Activated T-helper 9 cell treated with anti-CD3 and anti-CD28 coated beads, Interleukin-2, amount 50 U/mL, for 16 hours (primary cell): ENCODE measurements around the gene HAO2.
"Not testable (repeated sequence)": the region's sequence is repeated elsewhere in the genome, so short reads cannot be mapped to it uniquely, and the experiment has no call there.

Experiments
- DNase-seq: peaks from one replicate; pipeline ENCODE4 v3.0.0-alpha.2; 2020; ENCODE audit warnings: low read depth

Gene HAO2

GRCh38 chr1:119368554-119368953 lies at the start of gene HAO2:
Gene HAO2 (plus strand): TSS chr1:119368785. CDS start chr1:119381086, 12,301 bp downstream.
- DNase-seq, result no peak

DNA sequence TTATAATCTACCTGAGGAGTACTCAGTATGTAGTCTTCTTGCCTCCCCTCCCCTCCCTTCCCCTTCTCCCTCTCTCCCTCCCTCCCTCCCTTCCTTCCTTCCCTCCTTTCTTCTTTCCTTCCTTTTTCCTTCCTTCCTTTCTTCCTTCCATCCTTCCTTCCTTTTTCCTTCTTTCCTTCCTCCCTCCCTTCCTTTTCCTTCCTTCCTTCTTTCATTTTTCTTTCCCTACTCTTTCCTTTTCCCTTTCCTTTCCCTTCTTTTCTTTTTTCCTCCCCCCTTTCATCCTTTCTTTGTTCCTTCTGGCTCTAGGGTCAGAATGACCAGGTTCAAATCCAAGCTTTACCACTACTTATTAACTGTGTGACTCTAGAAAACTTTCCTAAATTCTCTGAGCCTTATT lies 48.5 kb upstream of the HAO2 start:
- no peak for DNase-seq

DNA sequence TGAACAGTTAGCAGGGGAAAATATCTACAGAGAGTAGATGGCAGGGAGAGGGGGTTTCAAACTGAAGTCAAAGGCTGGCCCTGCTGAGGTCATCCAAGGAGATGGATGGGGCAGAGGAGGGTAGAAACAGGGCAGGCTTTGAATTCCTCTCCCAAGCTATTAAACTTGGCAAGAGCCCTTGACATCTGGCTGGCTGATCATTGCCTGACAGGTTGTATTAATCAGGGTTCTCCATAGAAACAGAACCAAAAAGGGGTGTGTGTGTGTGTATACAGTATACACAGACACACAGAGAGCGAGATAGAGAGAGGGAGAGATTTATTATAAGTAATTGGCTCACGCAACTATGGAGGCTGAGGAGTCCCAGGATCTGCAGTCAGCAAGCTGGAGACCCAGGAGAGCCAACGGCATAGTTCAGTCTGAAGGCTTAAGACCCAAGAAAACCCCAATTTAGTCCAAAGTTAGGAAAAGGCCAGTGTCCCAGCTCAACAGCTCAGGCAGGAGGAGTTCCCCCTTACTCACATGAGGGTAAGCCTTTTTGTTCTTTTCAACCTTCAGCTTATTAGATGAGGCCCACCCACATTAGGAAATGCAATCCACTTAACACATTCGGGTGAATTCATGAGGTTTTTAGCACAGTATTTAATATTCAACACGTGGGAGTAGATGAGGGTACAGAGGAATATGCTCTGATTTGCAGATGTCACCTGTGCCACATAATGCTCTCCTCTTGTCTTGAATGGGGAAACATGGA lies 46.7 kb upstream of the HAO2 start:
- no peak for DNase-seq

DNA sequence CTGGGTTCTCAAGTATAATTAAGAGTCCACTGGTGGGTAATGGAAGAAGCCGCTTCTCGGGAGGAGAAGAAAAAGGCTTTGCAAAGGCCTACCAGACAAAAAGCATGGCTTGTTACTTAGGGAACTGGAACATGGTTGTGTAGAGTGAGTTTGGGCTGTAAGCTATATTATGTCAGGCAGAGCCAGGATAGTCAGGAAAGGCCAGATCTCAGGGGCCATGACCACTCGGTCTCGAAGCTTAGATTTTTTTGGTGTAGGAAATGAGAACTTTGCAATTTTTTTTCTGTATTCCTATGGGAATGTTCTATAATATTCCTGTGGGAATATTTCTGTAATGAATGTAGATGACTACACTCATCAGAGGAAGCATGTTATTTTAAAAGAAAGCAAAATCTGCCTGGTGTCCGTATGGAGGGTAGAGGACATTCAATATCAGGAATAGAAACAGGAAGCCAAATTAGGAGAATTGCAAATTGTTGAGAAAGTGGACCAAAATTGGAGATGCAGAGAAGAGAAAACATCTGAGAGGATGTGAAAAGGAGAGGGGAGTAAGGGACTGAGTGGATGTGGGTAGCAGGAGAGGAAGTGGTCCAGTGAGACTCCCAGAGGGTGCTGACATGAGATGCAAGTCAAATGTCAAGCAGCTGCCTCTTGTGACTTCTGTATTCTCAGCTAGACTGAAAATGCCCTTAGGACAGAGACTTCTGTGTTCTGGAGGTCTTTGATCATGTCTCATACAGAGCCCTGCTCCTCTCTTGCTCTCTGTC lies 45.2 kb upstream of the HAO2 start:
- DNase-seq, result no peak

DNA sequence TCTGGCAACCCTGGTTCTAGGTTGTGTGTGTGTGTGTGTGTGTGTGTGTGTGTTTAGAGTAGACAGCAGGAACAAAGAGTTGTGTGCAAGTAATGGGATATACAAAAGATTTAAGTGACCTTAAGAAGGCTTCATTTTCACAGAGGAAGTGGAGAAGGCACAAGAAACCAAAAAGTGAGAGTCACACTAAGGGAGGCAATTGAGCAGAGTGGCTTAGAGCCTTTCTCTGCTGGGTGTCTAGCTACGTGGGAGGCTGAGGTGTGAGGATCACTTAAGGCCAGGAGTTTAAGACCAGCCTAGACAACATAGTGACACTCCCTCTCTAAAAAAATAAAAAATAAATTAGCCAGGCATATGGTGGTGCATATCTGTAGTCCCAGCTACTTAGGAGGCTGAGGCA lies 44.4 kb upstream of the HAO2 start:
- DNase-seq, result no peak

DNA sequence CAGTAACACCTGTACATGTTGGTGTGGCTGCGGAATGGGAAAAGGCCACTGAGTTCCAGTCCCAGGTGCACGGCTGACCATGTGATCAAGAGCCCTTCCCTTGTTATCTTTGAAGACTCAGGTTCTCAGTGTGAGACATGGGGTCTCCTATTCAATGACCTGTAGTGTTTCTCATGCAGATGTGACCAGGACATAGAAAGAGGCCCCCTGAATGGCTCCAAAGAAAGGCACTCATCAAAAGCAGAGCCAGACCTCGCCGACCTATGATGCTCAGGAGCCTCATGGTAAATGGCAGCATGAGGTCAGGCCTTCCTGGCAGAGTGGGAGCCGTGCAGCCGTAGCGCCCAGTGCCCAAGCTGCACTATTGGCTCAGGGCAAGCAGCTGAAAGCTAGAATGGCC lies 42.3 kb upstream of the HAO2 start:
- no peak for DNase-seq

GRCh38 chr1:119327094-119327449 lies 41.5 kb upstream of the HAO2 start:
- DNase-seq, result no peak

DNA sequence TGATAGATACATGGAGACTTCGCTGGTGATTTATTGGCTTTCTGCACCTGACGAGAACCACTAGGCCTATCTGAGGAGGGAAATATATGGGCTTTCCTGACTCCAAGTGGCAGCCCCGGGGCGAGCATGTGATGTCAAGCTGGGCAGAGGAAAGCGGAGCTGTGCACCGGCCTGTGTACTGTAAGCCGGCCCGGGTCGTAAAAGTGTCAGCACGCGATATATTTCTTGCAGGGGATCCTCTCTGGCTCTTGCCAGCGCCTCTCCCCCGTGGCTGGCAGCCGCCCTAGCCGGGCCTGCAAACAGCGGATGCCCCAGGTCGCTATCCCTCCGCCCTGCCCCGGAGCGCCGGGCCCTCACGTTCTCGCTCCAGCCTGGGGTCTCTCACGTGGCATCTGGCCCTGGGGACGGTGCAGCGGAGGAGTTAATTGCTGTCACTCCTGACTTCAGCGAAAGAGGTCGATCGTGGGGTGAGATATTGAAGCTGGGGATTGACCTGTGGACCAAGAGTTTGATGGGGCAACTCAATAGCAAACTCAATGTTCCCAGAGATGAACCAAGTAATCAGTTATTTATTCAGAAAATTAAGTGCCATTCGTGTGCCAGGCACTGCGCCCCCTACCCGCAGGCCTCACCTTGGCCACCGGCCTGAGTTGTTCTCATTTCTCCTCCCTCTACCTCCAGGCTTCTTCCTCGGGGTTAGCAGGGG lies 41.0 kb upstream of the HAO2 start:
- DNase-seq, result no peak

GRCh38 chr1:119329541-119330461 lies 38.8 kb upstream of the HAO2 start:
- no peak for DNase-seq

DNA sequence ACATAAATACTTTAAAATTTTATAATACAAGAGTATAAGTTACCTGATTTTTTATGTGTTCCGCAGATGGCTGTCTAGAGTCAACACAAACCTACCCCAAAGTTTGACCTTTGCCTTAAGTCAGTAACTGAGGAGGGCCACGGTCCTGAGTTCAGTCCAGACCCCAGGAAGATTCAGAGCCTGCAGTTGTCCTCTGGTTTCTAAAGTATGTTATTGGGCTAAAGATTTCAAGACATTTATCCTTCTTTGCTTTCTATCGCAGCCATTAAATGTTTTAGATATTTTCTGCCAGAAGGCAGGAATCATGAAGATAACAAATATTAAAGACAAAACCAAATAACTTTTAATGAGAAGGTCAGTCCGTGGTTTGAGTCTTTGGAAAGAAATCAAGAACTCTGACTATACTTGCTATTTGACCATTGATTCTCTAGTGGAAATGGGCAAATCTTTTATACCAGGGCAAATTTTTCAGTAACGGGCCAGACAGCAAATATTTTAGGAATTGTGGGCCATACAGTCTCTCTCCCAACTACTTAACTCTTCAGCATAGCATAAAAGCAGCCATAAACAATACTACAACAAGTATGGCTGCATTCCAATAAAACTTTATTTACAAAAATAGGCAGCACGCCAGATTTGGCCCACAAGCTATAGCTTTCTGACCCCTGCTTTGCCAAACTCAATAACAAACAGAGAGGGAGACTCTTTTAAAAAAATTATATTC lies 38.0 kb upstream of the HAO2 start:
- no peak for DNase-seq

DNA sequence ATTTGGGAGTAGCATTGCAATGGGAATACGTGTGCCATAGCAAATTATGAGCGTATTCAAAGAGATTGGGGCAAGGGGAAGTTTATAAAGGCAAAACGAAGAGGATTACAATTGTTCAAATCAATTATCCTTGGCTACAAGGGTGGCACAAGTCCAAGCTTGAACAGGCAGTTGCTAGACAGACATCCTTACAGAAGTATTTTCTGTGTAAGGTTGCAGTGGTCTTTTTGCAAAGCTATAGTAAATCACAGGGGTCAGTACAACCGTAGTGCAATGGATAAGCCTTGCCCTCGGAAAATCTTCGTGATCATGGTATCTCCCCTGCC lies 37.4 kb upstream of the HAO2 start:
- DNase-seq, result no peak

DNA sequence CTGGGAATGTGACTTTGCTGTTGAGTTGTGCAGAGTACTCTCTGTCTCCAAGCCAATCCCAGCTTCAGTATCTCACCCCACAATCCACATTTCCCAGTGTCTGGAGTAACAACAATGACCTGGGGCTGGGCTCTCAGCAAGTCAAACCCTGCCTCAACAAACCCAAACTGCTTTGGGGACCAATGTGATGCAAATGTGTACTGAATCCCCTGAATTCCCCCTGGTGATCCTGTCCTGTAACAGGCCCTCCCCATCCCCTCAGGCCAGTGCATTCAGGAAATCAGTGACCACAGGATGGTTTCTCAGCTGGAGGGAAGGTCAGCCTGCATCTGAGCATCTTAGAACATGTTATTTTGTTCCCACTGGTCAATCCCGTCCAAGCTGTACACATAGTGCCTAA lies 36.7 kb upstream of the HAO2 start:
- no peak for DNase-seq

DNA sequence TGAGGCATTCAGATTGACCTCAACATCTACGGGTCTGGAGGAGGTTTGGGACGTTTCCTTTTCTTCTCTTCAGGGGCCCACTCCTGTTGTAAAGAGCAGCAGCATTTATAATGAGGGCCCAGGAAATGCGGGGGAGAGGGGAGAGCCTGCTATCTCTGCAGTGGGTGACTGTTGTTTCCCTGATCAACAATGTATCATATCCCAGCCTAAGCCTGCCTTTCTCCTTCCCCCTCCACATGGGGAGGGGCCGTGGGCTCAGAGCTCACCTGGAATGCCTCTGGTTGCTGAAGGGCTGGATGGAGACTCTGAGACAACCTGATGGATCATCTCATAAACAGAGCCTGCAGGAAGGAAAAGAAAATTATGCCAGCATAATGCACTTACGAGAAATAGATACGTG lies 36.0 kb upstream of the HAO2 start:
- DNase-seq, result no peak

GRCh38 chr1:119333163-119333896 lies 35.3 kb upstream of the HAO2 start:
- DNase-seq, result no peak

DNA sequence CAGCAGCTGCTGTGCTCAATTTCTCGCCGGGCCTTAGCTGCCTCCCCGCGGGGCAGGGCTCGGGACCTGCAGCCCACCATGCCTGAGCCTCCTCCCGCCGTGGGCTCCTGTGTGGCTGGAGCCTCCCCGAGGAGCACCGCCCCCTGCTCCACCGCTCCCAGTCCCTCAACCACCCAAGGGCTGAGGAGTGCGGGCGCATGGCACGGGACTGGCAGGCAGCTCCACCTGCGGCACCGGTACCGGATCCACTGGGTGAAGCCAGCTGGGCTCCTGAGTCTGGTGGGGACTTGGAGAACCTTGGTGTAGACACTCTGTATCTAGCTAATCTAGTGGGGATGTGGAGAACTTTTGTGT lies 34.7 kb upstream of the HAO2 start:
- DNase-seq, result not testable (repeated sequence)

DNA sequence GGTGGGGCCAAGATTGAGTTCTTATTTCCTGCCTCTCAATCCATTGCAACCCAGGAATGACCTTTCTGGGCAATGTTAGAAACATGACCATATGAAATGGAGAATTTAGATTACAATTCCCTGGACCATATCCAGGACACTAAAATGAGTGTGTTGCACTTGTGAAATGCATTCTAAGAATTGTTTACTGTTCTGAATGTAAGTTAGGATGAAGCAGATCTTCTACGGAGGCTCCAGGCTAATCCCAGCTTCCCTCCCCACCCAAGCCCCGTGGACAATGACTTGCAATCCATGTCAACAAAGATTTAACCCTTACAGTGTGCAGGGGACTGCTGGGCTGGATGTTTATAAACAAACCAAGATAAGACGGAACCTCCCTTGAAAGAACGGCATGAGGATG lies 31.7 kb upstream of the HAO2 start:
- DNase-seq, result no peak

DNA sequence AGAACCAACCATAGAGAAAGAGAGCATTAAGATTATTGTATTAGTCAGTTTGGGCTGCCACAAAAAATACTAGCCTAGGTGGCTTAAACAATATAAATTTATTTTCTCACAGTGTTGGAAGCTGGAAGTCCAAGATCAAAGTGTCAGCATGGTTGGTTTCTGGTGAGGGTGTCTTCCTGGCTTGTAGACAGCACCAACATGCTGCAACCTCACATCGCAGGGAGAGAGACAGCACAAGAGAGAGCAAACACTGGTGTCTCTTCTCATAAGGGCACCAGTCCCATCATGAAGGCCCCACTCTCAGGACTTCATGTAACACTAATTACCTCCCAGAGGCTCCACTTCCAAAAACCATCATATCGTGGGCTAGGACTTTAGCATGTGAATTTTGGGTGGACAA lies 30.6 kb upstream of the HAO2 start:
- no peak for DNase-seq

DNA sequence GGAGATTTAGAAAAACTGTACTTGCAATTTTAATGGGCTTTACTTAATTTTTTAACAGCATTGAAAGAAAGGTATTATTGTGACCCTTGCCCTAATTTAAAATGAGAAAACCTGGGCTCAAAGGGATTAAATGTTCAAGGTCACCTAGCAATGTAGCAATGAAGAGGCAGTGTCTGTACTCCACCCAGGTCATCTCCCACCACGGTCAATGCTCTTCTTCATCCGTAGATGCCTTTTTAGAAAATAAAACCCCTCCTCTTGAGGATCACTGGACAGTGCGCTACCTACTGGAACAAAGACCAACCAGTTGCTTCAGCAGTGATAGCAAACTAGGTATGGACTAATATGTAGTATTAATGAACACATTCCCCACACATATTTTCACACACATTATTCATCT lies 29.8 kb upstream of the HAO2 start:
- DNase-seq, result no peak

DNA sequence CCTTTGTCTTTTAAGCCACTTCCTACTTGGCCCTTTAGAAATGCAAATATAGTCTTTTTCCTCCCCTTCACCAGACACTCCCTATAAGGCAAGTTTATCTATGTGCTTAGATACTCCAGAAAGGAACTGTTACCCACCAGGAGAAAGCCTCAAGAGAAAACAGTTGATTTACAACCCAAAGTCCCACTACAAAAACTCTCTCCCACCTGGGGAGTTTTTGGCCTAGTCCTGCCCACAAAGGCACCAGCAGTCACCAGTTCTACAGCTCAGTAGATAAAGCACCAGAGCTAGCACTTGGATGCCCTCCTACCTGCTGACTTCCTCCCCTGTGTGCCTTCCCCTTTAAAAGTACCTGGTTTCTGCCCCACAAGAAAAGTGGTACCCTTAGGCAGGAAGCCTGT lies 27.7 kb upstream of the HAO2 start:
- DNase-seq, result no peak

GRCh38 chr1:119341372-119341947 lies 27.1 kb upstream of the HAO2 start:
- no peak for DNase-seq

DNA sequence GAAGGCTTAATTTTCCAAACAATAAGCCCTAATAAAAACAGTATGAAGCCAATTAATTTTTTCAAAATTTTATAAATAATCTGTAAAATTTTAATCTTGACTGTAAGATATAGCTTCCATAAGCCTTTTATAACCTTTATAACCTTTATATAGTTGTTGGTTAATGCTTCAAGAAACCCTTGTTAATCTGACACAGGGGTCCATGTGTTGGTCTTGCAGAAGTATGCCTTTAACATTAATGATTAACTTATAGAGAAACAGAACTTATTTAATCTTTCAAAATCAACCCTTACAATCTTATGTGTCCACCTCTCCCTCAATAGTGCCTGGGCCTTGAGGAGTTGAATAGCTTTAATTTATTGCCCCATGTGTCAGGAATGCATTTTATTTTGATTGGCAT lies 23.2 kb upstream of the HAO2 start:
- DNase-seq, result no peak
